ENCODE results near the gene NHLRC4. TPM values are rescaled to one million over a fixed set of nuclear protein-coding genes. Genes with fewer than 3 reads are reported as not detected.

NHLRC4 gene
- total RNA-seq, 4 donors from 2014 or later = 0.49 to 1.0 (median 0.57) TPM

GRCh38 chr16:561957-562938 lies 4.6 kb upstream of the NHLRC4 start:
- no peak for TF ChIP-seq POLR2A (IDR thresholded peaks at IDR 0.05)
- TF ChIP-seq, protein P1, sequence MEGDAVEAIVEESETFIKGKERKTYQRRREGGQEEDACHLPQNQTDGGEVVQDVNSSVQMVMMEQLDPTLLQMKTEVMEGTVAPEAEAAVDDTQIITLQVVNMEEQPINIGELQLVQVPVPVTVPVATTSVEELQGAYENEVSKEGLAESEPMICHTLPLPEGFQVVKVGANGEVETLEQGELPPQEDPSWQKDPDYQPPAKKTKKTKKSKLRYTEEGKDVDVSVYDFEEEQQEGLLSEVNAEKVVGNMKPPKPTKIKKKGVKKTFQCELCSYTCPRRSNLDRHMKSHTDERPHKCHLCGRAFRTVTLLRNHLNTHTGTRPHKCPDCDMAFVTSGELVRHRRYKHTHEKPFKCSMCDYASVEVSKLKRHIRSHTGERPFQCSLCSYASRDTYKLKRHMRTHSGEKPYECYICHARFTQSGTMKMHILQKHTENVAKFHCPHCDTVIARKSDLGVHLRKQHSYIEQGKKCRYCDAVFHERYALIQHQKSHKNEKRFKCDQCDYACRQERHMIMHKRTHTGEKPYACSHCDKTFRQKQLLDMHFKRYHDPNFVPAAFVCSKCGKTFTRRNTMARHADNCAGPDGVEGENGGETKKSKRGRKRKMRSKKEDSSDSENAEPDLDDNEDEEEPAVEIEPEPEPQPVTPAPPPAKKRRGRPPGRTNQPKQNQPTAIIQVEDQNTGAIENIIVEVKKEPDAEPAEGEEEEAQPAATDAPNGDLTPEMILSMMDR (IDR thresholded peaks at IDR 0.05) = no peak
- WGBS, 2 donors = 70 to 80% methylated on average over 34 to 41 of the region's 43 CpGs
- H3K4me3 ChIP-seq (ENCODE audit: low read depth, poor library complexity, severe bottlenecking) = no peak overlapping the region
- no peak for DNase-seq (ENCODE audit: low spot score in 2 of 2)
- intact Hi-C loops (cut with DNase I; ENCODE audit: low total_unique reads) = no loop called here

DNA sequence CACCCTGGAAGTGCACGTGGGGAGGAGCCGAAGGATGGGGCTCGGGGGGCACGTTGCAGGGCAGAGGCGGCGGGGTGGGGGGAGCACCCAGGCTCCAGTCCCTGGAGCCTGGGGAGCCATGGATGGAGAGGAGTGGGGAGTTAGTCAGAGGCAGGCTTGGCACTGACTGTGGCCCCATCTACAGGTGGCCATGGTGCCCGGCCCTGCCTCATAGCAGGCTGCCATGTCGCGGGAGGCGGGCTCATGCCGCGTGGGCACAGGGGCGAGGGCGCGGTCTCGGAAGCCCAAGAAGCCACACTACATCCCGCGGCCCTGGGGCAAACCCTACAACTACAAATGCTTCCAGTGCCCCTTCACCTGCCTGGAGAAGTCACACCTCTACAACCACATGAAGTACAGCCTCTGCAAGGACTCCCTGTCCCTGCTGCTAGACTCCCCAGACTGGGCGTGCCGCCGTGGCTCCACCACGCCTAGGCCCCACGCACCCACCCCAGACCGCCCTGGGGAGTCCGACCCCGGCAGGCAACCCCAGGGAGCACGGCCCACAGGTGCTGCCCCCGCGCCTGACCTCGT lies 3.6 kb upstream of the NHLRC4 start:
- WGBS, 2 donors = 82 to 83% methylated on average over 29 to 30 of the region's 30 CpGs
- DNase-seq (ENCODE audit: low spot score in 2 of 2) = no peak
- TF ChIP-seq, protein P1 (IDR thresholded peaks at IDR 0.05) = no peak
- TF ChIP-seq POLR2A (IDR thresholded peaks at IDR 0.05) = no peak
- H3K4me3 ChIP-seq (ENCODE audit: low read depth, poor library complexity, severe bottlenecking) = no peak overlapping the region
- intact Hi-C loops (cut with DNase I; ENCODE audit: low total_unique reads) = no loop called here

DNA sequence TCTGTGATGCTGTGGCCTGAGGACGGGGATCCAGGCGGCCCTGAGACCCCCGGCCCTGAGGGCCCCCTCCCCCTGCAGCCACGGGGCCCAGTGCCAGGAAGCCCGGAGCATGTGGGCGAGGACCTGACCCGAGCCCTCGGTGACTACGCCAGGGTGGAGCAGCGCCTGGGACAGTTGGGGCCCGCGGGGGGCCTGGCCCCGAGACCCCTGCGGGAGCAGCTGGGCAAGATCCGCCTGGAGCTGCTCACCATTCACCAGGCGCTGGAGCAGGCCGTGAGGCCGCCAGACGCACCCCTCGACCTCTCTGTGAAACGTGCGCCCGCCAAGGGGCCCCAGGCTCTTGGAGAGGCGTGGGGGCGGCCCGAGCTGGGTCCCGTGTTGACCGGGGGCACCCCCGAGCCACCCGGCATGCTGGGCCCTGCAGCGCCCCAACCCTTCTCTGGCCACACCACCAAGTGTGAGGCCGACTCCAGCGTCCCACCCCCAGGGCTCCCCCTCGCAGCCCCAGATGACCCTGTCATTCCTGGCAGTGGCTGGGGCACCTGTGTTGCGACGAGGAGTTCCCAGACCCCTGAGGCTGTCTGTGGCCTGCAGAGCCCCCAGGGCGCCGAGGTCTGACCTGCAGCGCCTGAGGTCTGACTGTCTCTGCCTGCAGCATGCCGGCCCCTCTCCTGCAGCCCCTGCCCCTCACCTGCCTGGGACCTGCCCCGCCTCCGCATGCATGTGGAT lies 2.0 kb upstream of the NHLRC4 start:
- no peak for DNase-seq (ENCODE audit: low spot score in 2 of 2)
- 76 to 81% methylated on average over 21 to 22 of the region's 42 CpGs for WGBS, 2 donors
- TF ChIP-seq, protein P1 (IDR thresholded peaks at IDR 0.05) = no peak
- TF ChIP-seq POLR2A (IDR thresholded peaks at IDR 0.05) = no peak
- intact Hi-C loops (cut with DNase I; ENCODE audit: low total_unique reads) = no loop called here
- no peak overlapping the region for H3K4me3 ChIP-seq (ENCODE audit: low read depth, poor library complexity, severe bottlenecking)

DNA sequence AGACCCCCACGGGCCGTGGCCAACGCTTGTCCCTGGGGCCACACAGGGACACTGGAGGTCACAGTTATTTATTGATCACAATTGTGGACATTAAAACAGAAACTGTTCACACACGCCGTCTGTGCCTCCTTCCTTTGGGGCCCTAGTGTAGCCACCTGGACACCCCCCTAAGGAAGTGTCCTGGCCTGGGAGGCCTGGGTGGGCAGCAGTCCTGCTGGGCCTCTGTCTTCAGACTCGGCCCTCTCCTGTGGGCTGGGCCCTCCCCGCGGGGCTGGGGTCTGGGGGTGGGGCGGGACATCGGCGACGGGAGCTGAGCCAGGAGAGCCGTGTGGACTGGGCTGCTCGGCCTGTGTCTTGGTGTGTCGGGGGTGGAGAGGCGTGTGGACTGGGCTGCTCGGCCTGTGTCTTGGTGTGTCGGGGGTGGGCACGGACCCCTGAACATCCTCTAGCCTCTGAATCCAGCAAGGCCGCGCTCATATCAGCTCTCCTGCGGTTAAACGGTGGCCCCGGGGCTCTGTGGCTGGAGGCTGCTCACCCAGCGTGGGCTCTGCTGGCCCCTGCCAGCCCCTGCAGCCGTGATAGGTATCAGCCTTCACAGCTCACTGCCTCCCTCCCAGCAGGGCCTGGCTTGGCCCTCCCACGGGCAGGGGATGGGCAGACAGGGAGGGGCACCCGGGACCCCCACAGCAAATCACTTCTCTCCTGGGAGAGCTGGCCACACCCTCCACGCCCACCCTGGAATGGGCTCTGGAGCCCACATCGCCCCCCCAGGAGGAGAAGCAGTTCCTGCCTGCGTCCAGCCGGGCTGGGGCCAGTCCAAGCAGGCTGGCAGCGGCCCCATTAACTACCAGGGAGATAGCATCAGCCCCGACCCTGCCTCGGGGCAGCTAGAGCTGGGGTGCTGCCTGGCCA lies 1.1 kb upstream of the NHLRC4 start:
- WGBS, 2 donors = 58% methylated on average over 9 to 29 of the region's 35 CpGs

More for the DNA sequence above, 1.1 kb upstream of the NHLRC4 start:
- H3K4me3 ChIP-seq (ENCODE audit: low read depth, poor library complexity, severe bottlenecking) = no peak overlapping the region
- TF ChIP-seq, protein P1 (IDR thresholded peaks at IDR 0.05) = no peak
- intact Hi-C loops (cut with DNase I; ENCODE audit: low total_unique reads) = no loop called here
- DNase-seq (ENCODE audit: low spot score in 2 of 2) = no peak

Data from lower leg skin (tissue), 4 donors.